GM19455 (cell line): Measurements from ENCODE around the gene NEDD4L.

Experiments used
- ATAC-seq: cut with Tn5 transposase; IDR thresholded peaks from one replicate; pipeline ENCODE4 v1.9.1; 2021; ENCODE audit not compliant: unreplicated experiment

The NEDD4L gene

DNA sequence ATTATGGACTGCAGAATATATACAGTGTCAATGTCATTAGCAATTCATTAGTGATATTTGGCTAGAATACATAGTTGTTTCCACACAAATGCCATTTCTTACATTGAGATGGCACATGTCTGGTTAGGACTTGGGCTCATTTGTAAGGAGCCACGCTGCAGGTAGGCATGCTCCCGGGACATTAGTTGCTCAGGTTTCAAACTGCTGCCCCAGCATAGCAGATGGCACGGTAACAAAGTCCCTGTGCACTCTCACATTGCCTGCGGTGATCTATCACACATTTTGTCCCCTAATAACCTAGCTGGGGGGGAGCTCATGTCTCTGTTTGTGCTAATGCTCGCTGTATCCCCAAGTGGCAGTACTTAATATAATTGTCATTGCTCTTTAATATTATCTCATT, 185.1 kb downstream of the NEDD4L start:
- no peak for ATAC-seq

DNA sequence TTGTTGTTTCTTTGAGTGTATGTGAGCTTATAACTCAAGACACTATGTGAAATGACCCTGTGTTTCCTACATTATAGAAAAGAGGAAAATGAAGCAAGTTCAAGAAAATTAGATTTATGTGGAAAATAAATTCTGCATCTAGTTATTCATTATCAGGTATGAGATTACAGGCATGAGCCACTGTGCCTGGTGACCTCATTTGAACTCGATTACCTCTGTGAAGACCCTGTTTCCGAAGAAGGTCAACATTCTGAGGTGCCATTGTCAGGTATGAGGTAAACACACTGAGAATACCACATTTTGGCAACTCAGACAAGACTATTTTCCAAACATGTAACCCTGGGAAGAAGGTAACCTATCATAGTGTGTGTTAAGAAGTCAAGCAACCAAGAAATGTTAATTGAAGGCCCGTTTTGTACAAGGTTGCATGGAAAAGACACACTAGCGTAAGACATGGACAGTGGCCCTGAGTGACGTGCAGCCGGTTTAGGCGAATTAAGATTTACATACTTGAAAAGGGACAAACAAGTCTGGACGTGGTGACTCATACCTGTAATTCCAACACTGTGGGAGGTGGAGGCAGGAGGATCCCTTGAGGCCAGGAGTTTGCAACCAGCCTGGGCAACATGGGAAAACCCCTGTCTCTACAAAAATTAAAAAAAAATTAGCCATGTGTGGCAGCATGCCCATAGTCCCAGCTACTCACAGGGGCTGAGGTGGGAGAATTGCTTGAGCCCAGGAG, 186.6 kb downstream of the NEDD4L start:
- no peak for ATAC-seq

DNA sequence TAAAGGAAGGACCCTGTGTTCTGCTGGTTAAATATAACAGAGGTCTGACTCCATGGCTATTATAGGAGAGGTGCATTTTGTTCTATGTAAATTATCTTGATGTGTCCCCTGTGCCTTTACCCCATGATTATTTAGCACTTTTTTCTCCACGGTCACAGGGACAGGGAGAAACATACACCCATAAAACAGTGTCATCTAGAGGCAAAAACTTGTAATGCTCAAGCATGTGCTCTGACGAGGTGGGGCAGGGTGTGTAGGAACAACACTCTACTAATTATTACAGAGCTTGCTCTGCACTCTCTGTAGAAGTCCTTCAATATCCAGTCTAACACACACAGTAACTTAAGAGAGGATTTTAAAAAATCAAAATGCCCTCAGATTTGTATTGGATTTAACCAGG, 187.9 kb downstream of the NEDD4L start:
- ATAC-seq: no peak

DNA sequence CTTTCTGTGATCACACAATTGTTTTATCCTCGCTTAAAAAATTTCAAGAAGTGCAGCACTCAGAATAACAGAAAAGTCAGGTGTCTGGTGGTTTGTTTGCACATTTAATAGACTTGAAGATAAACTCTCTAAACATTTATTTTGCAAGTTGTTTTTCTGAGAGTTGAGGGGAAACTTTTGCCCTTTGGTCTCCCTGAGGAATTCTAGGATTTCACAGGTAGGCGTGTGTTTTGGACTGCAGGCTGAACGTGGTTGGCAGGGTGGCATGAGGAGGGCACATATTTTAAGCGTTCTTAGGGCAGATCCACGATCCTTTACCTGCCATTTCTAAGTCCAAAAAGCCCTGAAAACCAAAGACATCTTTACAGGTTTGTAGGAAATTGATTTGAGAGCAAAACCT, 188.6 kb downstream of the NEDD4L start:
- ATAC-seq: no peak

DNA sequence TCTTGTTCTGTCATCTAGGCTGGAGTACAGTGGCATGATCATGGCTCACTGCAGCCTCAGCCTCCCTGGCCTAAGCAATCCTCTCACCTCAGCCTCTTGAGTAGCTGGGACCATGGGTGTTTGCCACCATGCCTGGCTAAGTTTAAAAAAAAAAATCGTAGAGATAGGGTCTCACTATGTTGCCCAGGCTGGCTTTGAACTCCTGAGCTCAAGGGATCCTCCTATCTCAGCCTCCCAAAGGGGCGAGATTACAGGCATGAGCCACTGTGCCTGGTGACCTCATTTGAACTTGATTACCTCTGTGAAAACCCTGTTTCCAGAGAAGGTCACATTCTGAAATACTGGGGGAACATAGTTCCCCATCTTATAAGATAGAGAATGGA, 190.3 kb downstream of the NEDD4L start:
- no peak for ATAC-seq

DNA sequence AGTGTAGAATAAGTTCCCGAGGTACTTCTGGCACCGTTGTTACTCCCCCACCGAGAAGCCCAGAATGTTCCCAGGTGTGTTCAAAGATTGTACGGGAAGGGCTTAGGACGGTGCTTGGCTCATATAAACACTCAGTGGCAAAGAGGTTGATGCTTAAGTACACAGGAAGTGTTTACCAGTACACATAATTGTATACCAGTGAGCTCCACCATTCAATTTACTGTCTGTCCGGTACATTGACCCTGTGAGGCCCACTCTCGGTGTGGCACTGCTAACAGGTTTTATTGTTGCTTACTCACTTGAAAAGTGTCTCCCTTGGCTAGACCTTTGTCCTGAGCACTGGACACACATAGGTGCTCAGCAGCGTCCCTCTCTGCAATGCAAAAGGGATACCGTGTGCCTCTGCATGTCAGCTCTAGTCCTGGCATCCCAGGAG, 191.0 kb downstream of the NEDD4L start:
- ATAC-seq: no peak

DNA sequence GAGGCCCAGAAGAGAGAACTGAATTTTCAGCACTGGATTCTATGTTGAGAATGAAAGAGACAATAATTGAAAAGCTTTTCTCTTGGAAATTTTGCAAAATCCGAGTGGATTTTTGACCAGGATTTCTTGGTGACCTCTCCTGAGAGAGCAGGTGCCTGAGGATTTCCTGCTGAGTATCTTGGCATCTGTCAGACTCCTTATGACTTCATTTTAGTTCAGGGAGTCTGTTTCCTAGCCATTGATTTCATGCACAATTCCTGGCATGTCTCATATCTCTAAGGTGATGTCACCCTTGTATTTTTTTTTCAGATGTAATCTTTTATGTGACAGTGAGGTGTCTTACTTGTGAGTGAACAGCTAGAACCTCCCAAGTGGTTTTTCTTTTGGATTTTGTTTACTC, 195.9 kb downstream of the NEDD4L start:
- ATAC-seq: no peak

DNA sequence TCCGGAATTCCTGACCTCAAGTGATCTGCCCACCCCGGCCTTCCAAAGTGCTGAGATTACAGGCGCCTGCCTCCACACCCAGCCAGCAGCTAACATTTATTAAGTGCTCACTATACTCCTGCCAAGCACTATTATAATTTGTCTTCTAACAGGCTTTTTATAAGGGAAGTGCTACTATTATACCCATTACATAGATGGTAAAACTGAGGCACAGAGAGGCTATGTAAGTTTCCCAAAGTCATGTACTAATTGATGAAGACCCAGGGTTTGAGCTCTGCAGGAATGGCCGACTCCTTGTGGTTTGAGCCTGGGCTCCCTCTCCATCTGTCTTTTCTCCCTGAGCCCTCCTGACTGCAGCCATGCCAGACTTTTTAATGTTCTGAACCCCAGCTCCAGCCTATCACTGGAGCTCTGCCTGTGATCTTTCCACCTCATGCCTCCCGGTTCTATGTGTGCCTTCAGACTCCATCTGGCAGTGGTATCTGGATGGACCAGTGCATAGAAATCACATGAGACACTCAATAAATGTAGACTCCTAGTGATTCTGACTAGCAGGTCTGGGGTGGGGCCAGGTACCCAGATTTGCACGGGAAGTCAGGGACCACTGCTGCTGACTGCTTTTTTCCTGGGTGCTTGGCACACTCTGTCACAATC, 197.1 kb downstream of the NEDD4L start:
- no peak for ATAC-seq

DNA sequence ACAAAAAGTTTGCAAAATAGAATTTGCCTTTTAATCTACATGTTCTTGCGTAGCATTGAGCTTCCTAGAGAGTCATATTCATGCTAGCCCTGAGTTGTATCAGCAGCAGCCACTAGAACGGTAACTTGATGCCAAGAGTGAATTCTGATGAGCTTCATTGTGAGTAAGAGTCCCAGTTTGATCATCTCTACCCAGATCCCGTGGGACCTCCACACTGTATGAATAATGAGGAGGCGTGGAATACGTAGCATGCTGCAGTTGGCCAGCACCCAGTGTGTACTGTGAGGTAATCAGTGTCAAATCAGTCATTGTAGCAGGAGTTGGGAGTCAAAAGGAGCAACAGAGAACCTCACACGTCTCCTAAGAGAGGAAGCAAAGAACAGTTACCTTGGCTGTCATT, 197.9 kb downstream of the NEDD4L start:
- no peak for ATAC-seq

DNA sequence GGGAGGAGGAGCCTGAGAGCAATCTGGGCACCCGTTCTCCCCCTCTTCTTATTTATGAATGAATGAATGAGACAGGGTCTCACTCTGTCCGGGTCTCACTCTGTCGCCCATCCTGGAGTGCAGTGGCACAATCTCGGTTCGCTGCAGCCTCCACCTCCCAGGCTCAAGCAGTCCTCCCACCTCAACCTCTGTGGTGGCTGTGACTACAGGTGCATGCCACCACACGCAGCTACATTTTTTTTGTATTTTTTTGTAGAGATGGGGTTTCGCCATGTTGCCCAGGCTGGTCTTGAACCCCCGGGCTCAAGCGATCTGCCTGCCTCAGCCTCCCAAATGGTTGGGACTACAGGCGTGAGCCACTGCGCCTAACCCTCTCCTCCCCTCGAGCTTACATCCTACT, 198.4 kb downstream of the NEDD4L start:
- ATAC-seq: no peak

DNA sequence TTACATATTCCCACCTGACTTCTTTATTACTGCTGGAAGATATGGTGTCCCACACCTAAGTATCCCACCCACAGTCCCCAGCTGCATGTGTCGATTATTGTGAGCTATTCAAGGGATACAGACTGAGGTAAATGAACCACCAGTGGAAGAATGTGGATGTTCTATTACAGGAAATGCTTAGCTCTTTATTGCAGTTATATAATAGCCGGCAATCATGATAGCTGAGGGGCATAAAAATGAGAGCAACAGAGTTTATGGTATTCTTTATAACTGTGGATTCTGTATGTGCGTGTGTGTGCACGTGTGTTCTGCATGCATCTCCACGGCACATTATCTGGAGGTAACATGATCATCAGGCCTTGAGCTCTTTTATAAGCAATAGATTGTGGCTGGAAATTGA, 198.9 kb downstream of the NEDD4L start:
- no peak for ATAC-seq

DNA sequence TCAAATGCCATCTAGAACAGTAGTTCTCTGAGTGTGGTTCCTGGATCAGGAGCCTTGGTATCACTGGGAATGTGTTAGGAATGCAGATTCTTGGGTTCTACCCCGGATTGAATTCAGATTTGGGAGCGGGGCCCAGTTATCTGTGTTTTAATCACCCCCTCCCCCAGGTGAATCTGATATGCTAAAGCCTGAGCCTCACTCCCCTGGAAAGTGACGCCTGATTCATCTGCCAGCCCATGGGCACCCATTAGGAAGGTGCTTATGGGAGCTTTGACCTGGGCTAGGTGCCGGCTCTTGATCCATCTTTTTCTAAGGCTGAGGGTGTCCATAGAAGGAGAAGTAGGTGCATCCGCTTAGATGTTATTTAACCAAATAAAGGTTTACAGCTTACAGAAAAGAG, 199.4 kb downstream of the NEDD4L start:
- ATAC-seq: no peak

DNA sequence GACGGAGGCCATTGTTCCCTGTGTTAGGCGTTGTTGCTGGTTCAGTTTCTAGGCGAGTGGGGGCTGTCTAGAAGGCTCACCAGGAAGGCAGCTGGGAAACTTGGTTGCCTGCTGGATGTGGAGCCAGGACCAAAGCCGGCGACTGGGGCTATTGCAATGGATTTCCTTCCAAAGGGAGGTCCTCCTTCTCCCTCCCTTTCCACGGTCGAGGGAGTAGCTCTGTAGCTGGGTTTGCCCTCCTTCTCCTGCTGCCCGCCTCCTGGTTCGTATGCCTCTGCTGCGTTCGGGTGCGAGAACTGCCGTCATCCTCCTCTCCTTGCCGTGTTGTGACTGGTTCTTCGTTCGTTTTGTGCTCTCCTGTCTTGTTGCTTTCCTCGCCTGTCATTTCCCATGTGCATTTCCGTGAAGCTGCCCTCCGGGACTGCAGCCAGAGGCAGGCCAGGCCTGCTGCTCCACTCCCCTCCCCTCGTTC, 203.4 kb downstream of the NEDD4L start:
- no peak for ATAC-seq

DNA sequence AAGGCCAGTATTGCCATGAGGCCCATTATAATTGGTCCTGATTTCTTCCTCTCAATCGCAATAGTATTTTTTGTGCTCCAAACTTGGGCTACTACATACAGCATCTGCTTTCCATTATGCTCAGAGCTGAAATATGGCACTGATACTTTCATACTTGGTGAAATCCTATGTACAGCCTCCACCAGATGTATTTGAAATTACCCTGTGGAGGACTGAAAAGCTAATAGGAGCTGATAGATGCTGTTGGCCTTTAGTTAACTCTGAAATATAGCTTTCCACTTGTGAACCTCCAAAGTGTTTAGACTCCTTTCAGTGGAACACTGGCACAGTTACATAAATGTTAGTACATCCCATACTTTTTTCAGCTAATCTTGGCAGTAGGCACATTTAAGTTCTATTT, 205.7 kb downstream of the NEDD4L start:
- ATAC-seq: no peak

DNA sequence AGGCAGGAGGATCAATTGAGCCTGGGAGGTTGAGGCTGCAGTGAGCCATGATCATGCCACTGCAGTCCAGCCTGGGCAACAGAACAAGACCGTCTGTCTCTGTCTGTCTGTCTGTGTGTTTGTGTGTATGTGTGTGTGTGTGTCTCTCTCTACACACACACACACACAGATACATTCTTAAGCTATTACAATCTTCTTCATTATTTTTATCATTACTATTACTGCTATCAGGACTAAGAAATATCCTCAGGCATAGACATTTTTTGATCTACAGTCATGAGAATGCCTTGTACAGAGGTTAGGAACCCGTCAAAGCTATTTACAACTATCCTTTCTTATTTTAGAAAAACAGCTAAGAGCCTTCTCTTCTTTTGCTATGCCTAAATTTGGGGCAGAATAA, 207.4 kb downstream of the NEDD4L start:
- no peak for ATAC-seq

DNA sequence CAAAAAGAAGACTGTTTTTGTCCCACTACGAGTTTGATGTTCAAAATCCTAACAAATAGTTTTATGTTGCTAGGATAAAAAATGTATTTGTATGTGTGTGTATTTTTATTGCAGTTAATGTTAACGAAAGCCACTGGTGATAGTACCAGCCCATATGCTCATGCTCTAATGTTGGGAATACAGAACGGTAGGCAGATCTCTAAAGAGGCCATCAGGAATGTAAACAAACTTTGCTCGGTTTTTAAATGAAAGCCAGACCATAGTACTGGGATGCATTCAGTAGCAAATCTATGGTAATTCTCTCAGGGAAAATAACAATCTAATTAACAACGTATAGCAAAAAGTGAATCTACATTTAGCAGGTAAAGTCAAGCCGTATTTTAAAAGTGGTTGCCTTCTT, 208.1 kb downstream of the NEDD4L start:
- ATAC-seq: no peak

DNA sequence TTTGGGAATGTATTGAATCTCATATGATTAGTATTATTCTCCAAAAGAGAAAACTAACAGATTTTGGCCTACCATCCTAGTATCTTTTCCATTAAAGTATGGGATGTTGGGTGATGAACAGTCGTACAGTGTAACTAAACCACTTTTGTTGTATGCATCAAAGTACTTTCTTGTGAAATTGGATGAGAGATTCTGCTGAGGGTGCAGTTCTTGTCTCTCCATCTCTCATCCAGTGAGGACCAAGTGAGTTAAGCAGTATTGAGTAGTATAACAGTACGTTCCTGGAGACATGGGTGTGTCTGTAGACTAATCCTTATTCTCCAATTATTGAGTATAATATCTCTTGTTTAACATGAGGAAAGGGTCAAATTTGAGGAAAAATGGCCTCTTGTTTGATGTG, 209.3 kb downstream of the NEDD4L start:
- ATAC-seq: no peak

DNA sequence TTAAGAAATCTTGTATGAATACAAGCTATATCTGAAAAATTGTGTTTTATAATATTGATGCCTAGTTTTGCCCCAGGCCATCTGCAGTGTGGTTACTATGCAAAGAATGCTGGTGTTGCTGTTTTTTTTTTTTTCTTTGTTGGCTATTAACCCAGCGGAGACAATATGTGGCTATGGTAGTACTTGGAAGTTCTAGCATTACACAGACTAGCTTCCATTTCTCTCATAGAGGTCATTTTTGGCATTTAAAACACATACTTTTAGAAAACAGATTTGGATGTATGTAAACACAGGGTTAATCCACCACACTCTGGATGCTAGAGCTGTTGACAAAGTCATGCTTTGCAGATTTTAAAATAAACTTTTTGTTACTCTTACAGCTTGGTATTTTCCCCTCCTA, 209.8 kb downstream of the NEDD4L start:
- ATAC-seq: no peak

DNA sequence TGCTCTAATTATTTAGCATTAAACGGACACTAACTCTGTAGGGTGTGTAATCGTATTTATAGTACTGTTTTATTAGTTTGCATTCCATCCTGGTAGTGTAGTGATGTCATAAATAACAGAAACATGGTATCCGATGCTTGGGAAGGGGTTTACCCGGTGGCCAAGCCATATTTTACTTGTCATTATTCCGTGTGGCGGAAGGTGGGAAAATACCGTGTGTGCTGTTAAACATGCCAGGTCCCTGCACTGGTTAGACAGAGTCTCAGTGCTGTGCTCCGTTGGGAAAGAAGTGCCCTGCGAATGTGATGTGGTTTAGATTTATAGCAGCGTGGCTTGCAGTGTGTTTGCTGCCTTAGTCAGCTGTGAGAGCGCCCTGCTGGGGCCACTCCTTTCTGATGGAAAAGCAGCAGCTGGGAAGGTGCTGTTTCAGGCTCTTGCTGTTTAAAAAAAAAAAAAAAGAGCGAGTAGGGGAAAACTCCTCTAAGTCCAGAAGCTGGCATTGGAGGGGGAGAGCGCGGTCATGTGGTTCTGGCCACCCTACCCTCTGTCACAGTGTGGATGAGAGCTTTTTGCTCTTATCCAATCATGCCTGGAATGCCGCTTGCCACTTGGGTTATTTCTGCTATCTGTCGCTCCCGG, 211.0 kb downstream of the NEDD4L start:
- no peak for ATAC-seq

DNA sequence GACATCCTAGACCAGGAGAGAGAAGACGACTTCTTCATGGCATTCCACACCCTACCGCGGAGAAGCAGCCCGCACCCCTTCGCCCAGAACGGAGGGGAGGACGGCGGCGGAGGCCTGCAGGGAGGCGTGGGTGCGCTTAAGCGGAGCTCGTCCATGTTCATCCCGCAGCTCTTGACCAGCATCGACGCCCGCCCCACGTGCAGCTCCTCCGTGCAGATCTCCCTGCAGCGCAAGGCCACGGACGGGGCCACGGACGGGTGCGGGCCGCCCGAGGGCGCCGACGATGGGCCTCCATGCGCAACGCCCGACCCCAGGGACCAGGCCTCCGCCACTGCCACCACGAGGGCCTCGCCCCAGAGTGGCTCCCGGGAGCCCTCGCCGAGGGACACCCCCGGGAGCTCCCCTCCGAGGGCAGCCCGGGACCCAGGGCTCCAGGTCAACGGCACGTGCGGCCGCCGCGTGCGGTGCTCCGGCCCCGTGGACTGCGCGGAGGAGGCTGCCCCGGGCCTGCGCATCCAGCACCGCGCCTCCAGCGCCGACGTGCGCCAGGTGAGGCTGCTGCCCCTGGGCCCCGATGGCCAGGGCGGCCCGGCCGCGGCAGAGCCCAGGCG, 211.8 kb downstream of the NEDD4L start:
- no peak for ATAC-seq

DNA sequence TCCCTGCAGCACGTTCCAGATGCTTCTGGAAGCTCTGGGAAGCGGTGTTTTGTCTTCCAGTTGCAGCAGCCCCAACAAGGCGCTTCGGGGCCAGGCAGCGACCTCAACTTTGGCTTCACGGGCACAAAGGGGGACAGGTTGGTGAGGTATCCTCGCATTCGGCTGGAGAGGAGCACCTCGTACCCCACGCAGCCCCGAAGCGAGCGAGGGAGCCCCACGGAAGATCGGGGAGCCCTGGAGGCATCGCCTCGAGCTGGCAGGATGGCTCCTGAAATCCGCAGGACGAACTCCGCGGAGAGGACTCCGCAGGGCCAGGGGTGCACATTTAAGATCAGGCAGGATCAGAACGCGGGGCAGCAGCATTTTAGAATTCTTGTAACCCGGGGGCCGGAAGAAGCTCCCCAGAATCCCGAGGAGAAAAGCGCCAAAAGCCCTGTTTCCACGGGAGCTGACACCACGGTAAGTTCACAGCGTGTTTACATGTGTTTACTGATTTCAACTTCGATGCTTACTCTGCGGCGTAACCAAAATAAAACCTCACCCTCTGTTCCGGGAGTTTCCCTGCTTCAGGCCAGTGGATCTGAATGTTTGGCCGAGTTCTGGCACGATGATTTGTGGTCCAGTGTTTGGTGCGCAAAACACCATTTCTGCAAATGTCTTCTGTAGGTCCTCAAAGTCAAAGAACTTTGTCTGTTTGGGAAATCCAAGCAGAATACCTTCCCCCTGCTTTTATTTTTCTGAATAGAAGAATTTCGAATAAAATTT, 212.5 kb downstream of the NEDD4L start:
- ATAC-seq: no peak
